ENCODE data around the gene DAPL1.

DNA sequence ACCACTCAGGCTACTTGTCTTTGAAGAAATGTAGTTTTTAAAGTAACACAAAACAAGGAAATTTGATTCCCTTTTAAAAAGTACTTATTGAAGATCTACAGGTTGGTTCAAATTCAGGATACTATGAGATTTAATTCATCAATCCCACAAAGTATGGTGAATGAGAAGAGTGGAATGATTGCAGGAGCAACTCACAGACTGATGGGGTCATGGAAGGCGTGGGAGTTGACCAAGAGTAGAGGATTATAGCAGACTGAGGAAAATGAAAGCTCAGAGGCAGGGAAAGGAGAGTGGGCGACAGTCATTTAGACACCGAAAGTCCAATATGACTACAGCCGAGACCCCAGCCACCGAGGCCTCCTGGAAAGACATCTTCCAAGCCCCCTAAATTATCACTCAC lies 12.5 kb upstream of the DAPL1 start:
- TF ChIP-seq, protein P1, sequence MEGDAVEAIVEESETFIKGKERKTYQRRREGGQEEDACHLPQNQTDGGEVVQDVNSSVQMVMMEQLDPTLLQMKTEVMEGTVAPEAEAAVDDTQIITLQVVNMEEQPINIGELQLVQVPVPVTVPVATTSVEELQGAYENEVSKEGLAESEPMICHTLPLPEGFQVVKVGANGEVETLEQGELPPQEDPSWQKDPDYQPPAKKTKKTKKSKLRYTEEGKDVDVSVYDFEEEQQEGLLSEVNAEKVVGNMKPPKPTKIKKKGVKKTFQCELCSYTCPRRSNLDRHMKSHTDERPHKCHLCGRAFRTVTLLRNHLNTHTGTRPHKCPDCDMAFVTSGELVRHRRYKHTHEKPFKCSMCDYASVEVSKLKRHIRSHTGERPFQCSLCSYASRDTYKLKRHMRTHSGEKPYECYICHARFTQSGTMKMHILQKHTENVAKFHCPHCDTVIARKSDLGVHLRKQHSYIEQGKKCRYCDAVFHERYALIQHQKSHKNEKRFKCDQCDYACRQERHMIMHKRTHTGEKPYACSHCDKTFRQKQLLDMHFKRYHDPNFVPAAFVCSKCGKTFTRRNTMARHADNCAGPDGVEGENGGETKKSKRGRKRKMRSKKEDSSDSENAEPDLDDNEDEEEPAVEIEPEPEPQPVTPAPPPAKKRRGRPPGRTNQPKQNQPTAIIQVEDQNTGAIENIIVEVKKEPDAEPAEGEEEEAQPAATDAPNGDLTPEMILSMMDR (IDR thresholded peaks at IDR 0.05; ENCODE audit: poor library complexity, severe bottlenecking) = no peak
- TF ChIP-seq EZH2 (IDR thresholded peaks at IDR 0.05; ENCODE audit: borderline replicate concordance, insufficient read depth, low read length, poor library complexity, severe bottlenecking) = no peak
